Measurements from ENCODE around the gene CARM1. TPM values are rescaled to one million over a fixed set of nuclear protein-coding genes. Genes with fewer than 3 reads are reported as not detected.

CARM1 gene
- total and polyA plus RNA-seq, 2 of the 13 experiments (the other 11 are each of a cell fraction or from before 2014, with no cell fraction given): 27.6 to 55.8 TPM

Small RNAs within 50 kb of the gene (microRNA-seq; reads per million reads assigned to microRNA genes)
- gene MIR6793: 0.68 reads per million

Small RNAs within 50 kb of the gene (small RNA-seq; reads per million reads assigned to genes)
- gene MIR6793 (ENCODE audit: insufficient read depth in 2 of 3, insufficient read length in 3 of 3, low read depth in 2 of 3, low replicate concordance in 1 of 3): 0 reads per million in 3 experiments

Other genes starting within 250 kb of the CARM1 start
- gene SLC44A2, start 246.0 kb upstream of the CARM1 start, total RNA-seq (2016; rRNA removed; fragmentation: Illumina TruSeq; extraction: Trizol): 2.3 and 2.4 TPM in 2 replicates
- 5.6 and 7.2 TPM in 2 replicates for gene SLC44A2, start 246.0 kb upstream of the CARM1 start, polyA plus RNA-seq (2011; rRNA removed)
- 120 and 127 TPM in 2 replicates for gene ILF3, start 217.2 kb upstream of the CARM1 start, total RNA-seq (2016; rRNA removed; fragmentation: Illumina TruSeq; extraction: Trizol)
- gene ILF3, start 217.2 kb upstream of the CARM1 start, polyA plus RNA-seq (2011; rRNA removed): 173 and 195 TPM in 2 replicates
- gene QTRT1, start 170.1 kb upstream of the CARM1 start, total RNA-seq (2016; rRNA removed; fragmentation: Illumina TruSeq; extraction: Trizol): 33.0 and 38.6 TPM in 2 replicates
- gene QTRT1, start 170.1 kb upstream of the CARM1 start, polyA plus RNA-seq (2011; rRNA removed): 41.6 and 55.6 TPM in 2 replicates
- 41.7 and 48.2 TPM in 2 replicates for gene DNM2, start 153.5 kb upstream of the CARM1 start, total RNA-seq (2016; rRNA removed; fragmentation: Illumina TruSeq; extraction: Trizol)
- gene DNM2, start 153.5 kb upstream of the CARM1 start, polyA plus RNA-seq (2011; rRNA removed): 59.8 and 67.0 TPM in 2 replicates
- gene TMED1, start 35.3 kb upstream of the CARM1 start, total RNA-seq (2016; rRNA removed; fragmentation: Illumina TruSeq; extraction: Trizol): 26.4 and 51.8 TPM in 2 replicates
- 48.3 and 59.9 TPM in 2 replicates for gene TMED1, start 35.3 kb upstream of the CARM1 start, polyA plus RNA-seq (2011; rRNA removed)
- not detected in 2 replicates for gene C19orf38, start 23.1 kb upstream of the CARM1 start, total RNA-seq (2016; rRNA removed; fragmentation: Illumina TruSeq; extraction: Trizol)
- gene C19orf38, start 23.1 kb upstream of the CARM1 start, polyA plus RNA-seq (2011; rRNA removed): 0.10 and 0.11 TPM in 2 replicates
- 22.7 and 37.3 TPM in 2 replicates for gene YIPF2, start 57.1 kb downstream of the CARM1 start, total RNA-seq (2016; rRNA removed; fragmentation: Illumina TruSeq; extraction: Trizol)
- gene YIPF2, start 57.1 kb downstream of the CARM1 start, polyA plus RNA-seq (2011; rRNA removed): 53.2 and 59.7 TPM in 2 replicates
- gene TIMM29, start 57.3 kb downstream of the CARM1 start, total RNA-seq (2016; rRNA removed; fragmentation: Illumina TruSeq; extraction: Trizol): 25.6 and 33.8 TPM in 2 replicates
- 7.0 and 7.1 TPM in 2 replicates for gene TIMM29, start 57.3 kb downstream of the CARM1 start, polyA plus RNA-seq (2011; rRNA removed)
- gene SMARCA4, start 89.5 kb downstream of the CARM1 start, total RNA-seq (2016; rRNA removed; fragmentation: Illumina TruSeq; extraction: Trizol): 45.9 and 61.5 TPM in 2 replicates
- gene SMARCA4, start 89.5 kb downstream of the CARM1 start, polyA plus RNA-seq (2011; rRNA removed): 25.4 and 28.7 TPM in 2 replicates
- 24.0 and 51.6 TPM in 2 replicates for gene LDLR, start 217.9 kb downstream of the CARM1 start, total RNA-seq (2016; rRNA removed; fragmentation: Illumina TruSeq; extraction: Trizol)
- gene LDLR, start 217.9 kb downstream of the CARM1 start, polyA plus RNA-seq (2011; rRNA removed): 92.5 and 135 TPM in 2 replicates